ENCODE results near the gene PACRG.

Gene PACRG

DNA sequence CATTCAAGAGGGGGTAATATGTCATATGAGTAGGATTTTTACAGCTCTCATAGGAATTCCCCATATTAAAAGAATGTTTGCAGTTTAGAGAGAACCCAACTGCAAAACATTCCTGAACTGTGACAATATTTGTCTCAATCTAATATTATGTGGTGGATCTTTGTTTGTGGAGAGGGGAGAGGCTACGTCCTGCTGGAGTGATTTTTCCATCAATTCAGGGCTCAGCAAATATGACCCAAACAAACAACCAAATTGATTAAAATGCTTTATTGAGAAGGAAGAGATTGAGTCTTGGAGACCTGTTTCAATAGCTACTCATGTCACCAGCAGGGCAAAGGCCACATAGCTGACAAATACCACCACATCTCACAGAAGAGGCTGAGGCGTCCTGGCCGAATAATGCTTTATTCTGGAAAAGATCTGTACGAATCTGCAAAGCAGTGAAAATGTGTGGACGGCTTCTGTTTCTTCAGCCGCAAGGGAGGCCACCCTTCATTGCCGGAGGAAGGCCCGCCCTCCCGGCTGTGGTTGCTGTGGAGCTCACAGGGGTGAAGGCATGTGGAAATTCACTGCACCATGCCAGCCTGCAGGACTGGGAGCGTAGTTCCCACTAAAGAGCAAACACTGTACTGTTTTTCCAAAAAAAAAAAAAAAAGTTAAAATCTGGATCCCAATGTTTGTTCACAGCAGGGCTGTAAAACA lies 597.1 kb downstream of the PACRG start:
- Histone ChIP-seq H3K4me1 (peaks cover 3 to 26% (median 10%) of the 10 kb centered on the region in 4 donors), H3K27ac (peak overlapping the region; percentile 29 to 42), H3K36me3 (no peaks in the 10 kb centered on the region), H3K4me3 (no peak overlapping the region), H3K9me3 (no peaks in the 10 kb centered on the region), H3K27me3 (no peaks in the 10 kb centered on the region)
- intact Hi-C loops (cut with DNase I; ENCODE audit: low total_unique reads) = no loop called here
- peak; percentile 64 to 80 for DNase-seq
- TF ChIP-seq, protein P1, sequence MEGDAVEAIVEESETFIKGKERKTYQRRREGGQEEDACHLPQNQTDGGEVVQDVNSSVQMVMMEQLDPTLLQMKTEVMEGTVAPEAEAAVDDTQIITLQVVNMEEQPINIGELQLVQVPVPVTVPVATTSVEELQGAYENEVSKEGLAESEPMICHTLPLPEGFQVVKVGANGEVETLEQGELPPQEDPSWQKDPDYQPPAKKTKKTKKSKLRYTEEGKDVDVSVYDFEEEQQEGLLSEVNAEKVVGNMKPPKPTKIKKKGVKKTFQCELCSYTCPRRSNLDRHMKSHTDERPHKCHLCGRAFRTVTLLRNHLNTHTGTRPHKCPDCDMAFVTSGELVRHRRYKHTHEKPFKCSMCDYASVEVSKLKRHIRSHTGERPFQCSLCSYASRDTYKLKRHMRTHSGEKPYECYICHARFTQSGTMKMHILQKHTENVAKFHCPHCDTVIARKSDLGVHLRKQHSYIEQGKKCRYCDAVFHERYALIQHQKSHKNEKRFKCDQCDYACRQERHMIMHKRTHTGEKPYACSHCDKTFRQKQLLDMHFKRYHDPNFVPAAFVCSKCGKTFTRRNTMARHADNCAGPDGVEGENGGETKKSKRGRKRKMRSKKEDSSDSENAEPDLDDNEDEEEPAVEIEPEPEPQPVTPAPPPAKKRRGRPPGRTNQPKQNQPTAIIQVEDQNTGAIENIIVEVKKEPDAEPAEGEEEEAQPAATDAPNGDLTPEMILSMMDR (IDR thresholded peaks at IDR 0.05) = no peak

DNA sequence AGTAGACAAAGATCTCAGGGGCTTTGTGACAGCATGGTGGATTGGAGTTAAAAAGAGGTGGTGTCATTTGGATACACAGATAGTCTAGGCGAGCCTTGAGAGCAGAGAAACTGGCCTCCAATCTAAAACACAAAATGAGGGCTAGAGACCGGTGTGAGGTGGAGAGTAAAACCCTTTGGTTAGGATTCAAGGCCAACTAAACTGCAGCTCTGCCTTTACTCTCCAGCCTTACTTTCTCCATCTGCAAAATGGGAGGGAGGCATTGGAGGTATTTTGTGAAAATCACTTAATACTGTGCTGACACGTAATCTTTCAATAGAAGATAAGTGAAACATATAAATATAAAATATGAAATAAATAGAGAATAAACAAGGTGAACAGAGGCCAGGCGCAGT lies 597.6 kb downstream of the PACRG start:
- DNase-seq = no peak
- peak overlapping the region in 1 of 2 donors; percentile 42 for H3K27ac ChIP-seq

DNA sequence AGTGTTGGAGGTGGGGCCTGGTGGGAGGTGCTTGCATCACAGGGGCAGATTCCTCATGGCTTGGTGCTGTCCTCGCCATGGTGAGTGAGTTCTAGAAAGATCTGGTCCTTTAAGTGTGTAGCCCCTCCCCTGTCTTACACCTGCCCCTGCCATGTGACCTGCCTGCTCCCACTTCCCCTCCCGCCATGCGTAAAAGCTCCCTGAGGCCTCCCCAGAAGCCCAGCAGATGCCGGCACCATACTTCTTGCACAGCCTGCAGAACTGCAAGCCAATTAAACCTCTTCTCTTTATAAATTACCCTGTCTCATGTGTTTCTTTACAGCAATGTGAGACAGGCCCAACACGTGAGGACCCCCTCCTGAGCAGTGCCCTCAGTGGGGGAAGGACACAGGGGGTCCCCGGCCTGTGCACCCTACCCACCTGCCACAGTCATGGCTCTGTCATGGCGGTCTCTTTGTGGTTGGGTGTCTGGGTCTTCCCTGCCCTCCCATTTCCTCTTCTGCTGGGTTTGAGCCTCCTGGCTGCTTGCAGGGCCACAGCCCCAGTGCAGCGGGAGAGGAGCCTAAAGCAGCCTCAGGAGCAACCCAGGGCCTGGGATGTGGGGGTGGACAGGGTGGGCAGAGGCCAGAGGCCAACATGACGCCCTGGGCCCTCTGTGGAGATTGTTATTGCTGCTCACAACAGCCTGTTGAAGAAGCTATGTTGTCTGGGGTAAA lies 599.5 kb downstream of the PACRG start:
- Histone ChIP-seq H3K36me3 (no peaks in the 10 kb centered on the region), H3K9me3 (no peaks in the 10 kb centered on the region), H3K27me3 (no peaks in the 10 kb centered on the region), H3K27ac (no peak overlapping the region), H3K4me3 (no peak overlapping the region), H3K4me1 (peaks cover 3 to 16% (median 10%) of the 10 kb centered on the region in 4 donors)
- intact Hi-C loops (cut with DNase I; ENCODE audit: low total_unique reads) = no loop called here
- DNase-seq = no peak
- TF ChIP-seq, protein P1 (IDR thresholded peaks at IDR 0.05) = no peak

More for the DNA sequence above, 597.6 kb downstream of the PACRG start:
- TF ChIP-seq, protein P1 (IDR thresholded peaks at IDR 0.05) = no peak
- Histone ChIP-seq H3K36me3 (no peaks in the 10 kb centered on the region), H3K27me3 (no peaks in the 10 kb centered on the region), H3K4me3 (no peak overlapping the region), H3K9me3 (no peaks in the 10 kb centered on the region), H3K4me1 (peaks cover 3 to 26% (median 10%) of the 10 kb centered on the region in 4 donors)
- intact Hi-C loops (cut with DNase I; ENCODE audit: low total_unique reads) = no loop called here

DNA sequence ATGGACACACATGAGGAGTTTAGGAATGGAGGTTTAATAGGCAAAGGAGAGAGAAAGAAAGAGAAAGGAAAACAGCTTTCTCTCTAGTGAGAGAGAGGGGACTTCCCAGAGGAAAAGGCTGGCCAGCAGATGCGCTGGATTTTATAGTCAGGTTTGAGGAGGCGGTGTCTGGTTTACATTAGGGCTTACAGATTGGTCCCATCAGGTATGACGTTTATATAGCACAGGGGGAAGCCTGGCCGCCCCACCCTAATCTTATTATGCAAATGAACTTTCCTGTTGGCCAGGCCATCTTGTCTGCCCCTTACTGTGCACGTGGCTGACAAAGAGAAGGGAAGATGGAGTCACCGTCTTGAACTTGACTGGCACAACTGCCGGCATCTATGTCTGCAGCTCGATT lies 600.1 kb downstream of the PACRG start:
- no peak overlapping the region for H3K27ac ChIP-seq

DNA sequence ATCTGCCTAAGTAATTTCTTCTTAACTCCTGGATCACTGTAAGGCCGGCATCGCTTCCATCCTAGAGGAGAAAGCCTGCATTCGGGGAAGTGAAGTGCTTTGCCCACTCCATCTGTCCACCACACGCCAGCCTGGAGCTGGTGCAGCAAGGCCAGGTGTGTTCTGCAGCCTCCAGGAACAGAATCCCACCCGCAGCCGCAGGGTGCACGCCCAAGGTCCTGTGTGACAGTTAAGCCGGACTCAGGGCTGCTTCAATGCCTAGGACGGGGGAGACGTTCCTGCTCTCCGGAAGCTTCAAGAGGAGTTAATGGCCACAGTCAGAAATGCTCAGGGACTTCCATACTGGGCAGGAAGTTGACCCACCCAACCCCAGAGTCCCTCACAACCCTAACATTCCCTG lies 600.6 kb downstream of the PACRG start:
- H3K27ac ChIP-seq = no peak overlapping the region
- no peak for DNase-seq
- H3K4me1 ChIP-seq = peaks cover 3 to 22% (median 10%) of the 10 kb centered on the region in 4 donors
- no peak overlapping the region for H3K4me3 ChIP-seq
- intact Hi-C loops (cut with DNase I; ENCODE audit: low total_unique reads) = no loop called here
- no peaks in the 10 kb centered on the region for H3K36me3 ChIP-seq
- no peaks in the 10 kb centered on the region for H3K27me3 ChIP-seq
- no peaks in the 10 kb centered on the region for H3K9me3 ChIP-seq
- TF ChIP-seq, protein P1 (IDR thresholded peaks at IDR 0.05) = no peak

More for the DNA sequence above, 600.1 kb downstream of the PACRG start:
- Histone ChIP-seq H3K36me3 (no peaks in the 10 kb centered on the region), H3K9me3 (no peaks in the 10 kb centered on the region), H3K27me3 (no peaks in the 10 kb centered on the region), H3K4me3 (no peak overlapping the region), H3K4me1 (peaks cover 3 to 17% (median 10%) of the 10 kb centered on the region in 4 donors)
- no peak for DNase-seq
- intact Hi-C loops (cut with DNase I; ENCODE audit: low total_unique reads) = no loop called here
- TF ChIP-seq, protein P1 (IDR thresholded peaks at IDR 0.05) = no peak
